PC-9 (cell line): ENCODE measurements around the gene YRDC. TPM values are rescaled to one million over a fixed set of nuclear protein-coding genes. Genes with fewer than 3 reads are reported as not detected.

Experiments used
- BruUV-seq: library from RNA; stranded (reverse); fragments of 400-500 nt; replicated peaks from 2 replicates; lab custom pipeline; 2021; lab: Mats Ljungman, UMichigan
- CTCF ChIA-PET: fragments of 300-600 bp; sonication (Branson Sonifier 250); formaldehyde crosslinking; loops from one replicate; lab custom pipeline; 2022; ENCODE audit warnings: antibody characterized with exemption; lab: Charles Lee
- POLR2A ChIA-PET: fragments of 300-600 bp; sonication (Branson Sonifier 250); formaldehyde crosslinking; loops from one replicate; lab custom pipeline; 2022; ENCODE audit warnings: antibody characterized with exemption; ENCODE audit not compliant: unreplicated experiment; lab: Charles Lee
- DNase-seq, 2 experiments: peaks; one replicate each; pipeline versions ENCODE4 v3.0.0 to v3.0.0-alpha.2; 2015 to 2022; ENCODE audit warnings: mixed read lengths in 1 of 2
- H2AFZ ChIP-seq: fragments of 200-600 bp; sonication (generic); 2 replicates; pipeline ENCODE4 v1.8.1; 2017; ENCODE audit warnings: antibody characterized with exemption
- H3F3A ChIP-seq: fragments of 200-600 bp; sonication (generic); 2 replicates; pipeline ENCODE4 v1.8.1; 2017; ENCODE audit warnings: antibody characterized with exemption, mild to moderate bottlenecking, low read depth; ENCODE audit not compliant: insufficient read depth
- H3K27ac ChIP-seq: fragments of 200-600 bp; sonication (generic); 2 replicates; pipeline ENCODE4 v1.6.1; 2016; ENCODE audit warnings: mixed run types
- H3K27me3 ChIP-seq: fragments of 200-600 bp; sonication (generic); 2 replicates; pipeline ENCODE4 v1.6.1; 2016; ENCODE audit warnings: low read depth, mixed run types; ENCODE audit not compliant: insufficient read depth
- H3K36me3 ChIP-seq: fragments of 200-600 bp; sonication (generic); 2 replicates; pipeline ENCODE4 v1.6.1; 2016; ENCODE audit warnings: low read depth, mixed run types
- H3K4me1 ChIP-seq: fragments of 200-600 bp; sonication (generic); replicated peaks from 2 replicates; pipeline ENCODE4 v1.6.1; 2016; ENCODE audit warnings: mixed run types; ENCODE audit not compliant: insufficient read depth
- H3K4me2 ChIP-seq: fragments of 200-600 bp; sonication (generic); 2 replicates; pipeline ENCODE4 v1.6.1; 2017; ENCODE audit warnings: mixed run types
- H3K4me3 ChIP-seq: fragments of 200-600 bp; sonication (generic); 2 replicates; pipeline ENCODE4 v1.6.1; 2016; ENCODE audit warnings: mixed run types
- H3K79me2 ChIP-seq: fragments of 200-600 bp; sonication (generic); 2 replicates; pipeline ENCODE4 v1.6.1; 2017; ENCODE audit warnings: low read depth, mixed run types
- H3K9me2 ChIP-seq: fragments of 200-600 bp; sonication (generic); 2 replicates; pipeline ENCODE4 v1.8.1; 2017; ENCODE audit warnings: mild to moderate bottlenecking; ENCODE audit not compliant: insufficient read depth
- H3K9me3 ChIP-seq: fragments of 200-600 bp; sonication (generic); 2 replicates; pipeline ENCODE4 v1.8.1; 2016; ENCODE audit warnings: low read depth; ENCODE audit not compliant: insufficient read depth
- H4K20me1 ChIP-seq: fragments of 200-600 bp; sonication (generic); 2 replicates; pipeline ENCODE4 v1.8.1; 2017; ENCODE audit not compliant: insufficient read depth
- CTCF ChIP-seq: fragments of 200-600 bp; sonication (generic); conservative IDR thresholded peaks from 2 replicates; pipeline ENCODE4 v1.6.1; 2017; ENCODE audit warnings: mixed run types, antibody characterized with exemption, mild to moderate bottlenecking, moderate library complexity
- EZH2 ChIP-seq: fragments of 200-600 bp; sonication (generic); IDR thresholded peaks from 2 replicates; pipeline ENCODE4 v1.8.0; 2017; ENCODE audit warnings: antibody characterized with exemption, low read depth
- intact Hi-C: fragments of 100-400 bp; cut with micrococcal nuclease; formaldehyde crosslinking; loops from one replicate; pipeline ENCODE4 v1.10.0; 2022; ENCODE audit not compliant: unreplicated experiment
- total RNA-seq: library from RNA; stranded (reverse); gene quantifications from 2 replicates; pipeline ENCODE4 v1.2.3, GENCODE V29; 2021

Gene YRDC
- total RNA-seq, 1 experiment from 2014 or later = 13.2 TPM

- intact Hi-C loops = no loop called here
- no TSS peak for BruUV-seq
These were observed 5.6 kb upstream of the YRDC start for GRCh38 chr1:37813529-37814145.

GRCh38 chr1:37811027-37811655, 3.1 kb upstream of the YRDC start:
- Histone ChIP-seq H3F3A (peaks cover 28% of the 10 kb centered on the region), H2AFZ (no peak overlapping the region), H3K9me2 (no peaks in the 10 kb centered on the region), H3K27me3 (no peaks in the 10 kb centered on the region), H3K79me2 (peaks cover 39% of the 10 kb centered on the region), H3K36me3 (peaks cover 18% of the 10 kb centered on the region; the same call in 1 of the 2 replicates), H3K9me3 (no peaks in the 10 kb centered on the region), H3K4me3 (no peak overlapping the region), H4K20me1 (peaks cover 25% of the 10 kb centered on the region), H3K4me1 (peaks cover 20% of the 10 kb centered on the region), H3K4me2 (no peak overlapping the region), H3K27ac (no peak overlapping the region)
- ChIA-PET CTCF (no interaction called here), POLR2A (no interaction called here)
- intact Hi-C loops = no loop called here
- peak; percentile 72 for DNase-seq
- no TSS peak for BruUV-seq
- TF ChIP-seq CTCF = peak; percentile 85
- no peak for TF ChIP-seq EZH2

More at GRCh38 chr1:37813529-37814145, 5.6 kb upstream of the YRDC start:
- peaks cover 16% of the 10 kb centered on the region for H3K36me3 ChIP-seq
- no peak overlapping the region for H3K4me2 ChIP-seq
- TF ChIP-seq CTCF (no peak), EZH2 (no peak)
- ChIA-PET POLR2A (interaction anchor here (0.6 kb wide), 1 partner anchor 33 kb away, joined by 5 read pairs; no protein-coding TSS in a partner anchor), CTCF (interaction anchor here (0.6 kb wide), 1 partner anchor 159 kb away, joined by 3 read pairs; no protein-coding TSS in a partner anchor)
- no peak overlapping the region for H3K4me3 ChIP-seq
- H4K20me1 ChIP-seq = peaks cover 13% of the 10 kb centered on the region; the same call in 1 of the 2 replicates
- peaks cover 11% of the 10 kb centered on the region for H3K4me1 ChIP-seq
- H2AFZ ChIP-seq = no peak overlapping the region
- no peaks in the 10 kb centered on the region for H3K9me2 ChIP-seq
- H3F3A ChIP-seq = peaks cover 20% of the 10 kb centered on the region
- H3K9me3 ChIP-seq = no peaks in the 10 kb centered on the region
- DNase-seq = no peak
- no peak overlapping the region for H3K27ac ChIP-seq
- H3K27me3 ChIP-seq = no peaks in the 10 kb centered on the region
- peaks cover 22% of the 10 kb centered on the region for H3K79me2 ChIP-seq

- Histone ChIP-seq H3K9me3 (no peaks in the 10 kb centered on the region), H3K36me3 (peaks cover 30% of the 10 kb centered on the region), H3K4me3 (no peak overlapping the region), H3K4me2 (0 out of 2 replicates have a peak overlapping the region, but pooled peaks have one; percentile 86), H3F3A (peaks cover 40% of the 10 kb centered on the region), H3K4me1 (peaks cover 20% of the 10 kb centered on the region), H3K27me3 (no peaks in the 10 kb centered on the region), H3K79me2 (peaks cover 51% of the 10 kb centered on the region), H3K9me2 (no peaks in the 10 kb centered on the region), H4K20me1 (peaks cover 34% of the 10 kb centered on the region), H3K27ac (no peak overlapping the region), H2AFZ (no peak overlapping the region)
- ChIA-PET POLR2A (no interaction called here), CTCF (no interaction called here)
- no TSS peak for BruUV-seq
- no peak for DNase-seq
- TF ChIP-seq CTCF (no peak), EZH2 (no peak)
- intact Hi-C loops = loop anchor here (2.0 to 5.0 kb wide), 3 partner anchors 51 to 338 kb away; partner anchors contain the start of gene ZC3H12A
These were observed 1.9 kb upstream of the YRDC start for GRCh38 chr1:37809942-37810341.
